ENCODE data around the gene PLIN5.

Gene PLIN5

DNA sequence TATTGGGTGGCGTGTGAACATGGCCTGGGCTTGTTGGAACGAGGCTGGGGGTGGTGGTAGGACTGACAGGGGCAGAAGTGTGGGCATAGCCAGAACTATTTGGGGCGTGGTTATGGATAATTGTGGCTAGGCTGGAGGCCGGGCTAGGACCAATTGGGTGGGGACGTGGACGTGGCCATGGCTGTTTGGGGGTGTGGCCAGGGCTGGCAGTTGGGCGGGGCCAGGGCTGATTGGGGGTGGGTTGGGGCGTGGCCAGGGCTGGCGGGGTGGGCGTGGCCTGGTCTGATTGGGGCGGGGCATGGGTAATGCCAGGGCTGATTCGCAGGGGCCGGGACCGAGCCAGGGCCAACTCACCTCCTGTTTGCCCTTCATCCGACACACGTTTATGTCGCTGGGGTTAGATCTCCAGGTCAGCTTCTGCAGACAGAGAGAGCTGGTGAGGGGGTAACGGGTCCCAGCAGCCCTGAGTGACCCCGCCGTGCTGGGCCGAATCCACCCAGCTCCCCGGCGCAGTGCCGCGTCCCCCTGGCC is 21.6 kb upstream of the PLIN5 start:
- TF ChIP-seq, protein P1, sequence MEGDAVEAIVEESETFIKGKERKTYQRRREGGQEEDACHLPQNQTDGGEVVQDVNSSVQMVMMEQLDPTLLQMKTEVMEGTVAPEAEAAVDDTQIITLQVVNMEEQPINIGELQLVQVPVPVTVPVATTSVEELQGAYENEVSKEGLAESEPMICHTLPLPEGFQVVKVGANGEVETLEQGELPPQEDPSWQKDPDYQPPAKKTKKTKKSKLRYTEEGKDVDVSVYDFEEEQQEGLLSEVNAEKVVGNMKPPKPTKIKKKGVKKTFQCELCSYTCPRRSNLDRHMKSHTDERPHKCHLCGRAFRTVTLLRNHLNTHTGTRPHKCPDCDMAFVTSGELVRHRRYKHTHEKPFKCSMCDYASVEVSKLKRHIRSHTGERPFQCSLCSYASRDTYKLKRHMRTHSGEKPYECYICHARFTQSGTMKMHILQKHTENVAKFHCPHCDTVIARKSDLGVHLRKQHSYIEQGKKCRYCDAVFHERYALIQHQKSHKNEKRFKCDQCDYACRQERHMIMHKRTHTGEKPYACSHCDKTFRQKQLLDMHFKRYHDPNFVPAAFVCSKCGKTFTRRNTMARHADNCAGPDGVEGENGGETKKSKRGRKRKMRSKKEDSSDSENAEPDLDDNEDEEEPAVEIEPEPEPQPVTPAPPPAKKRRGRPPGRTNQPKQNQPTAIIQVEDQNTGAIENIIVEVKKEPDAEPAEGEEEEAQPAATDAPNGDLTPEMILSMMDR (IDR thresholded peaks at IDR 0.05; ENCODE audit: low read depth, low read length, missing control alignments) = no peak
- no peak for DNase-seq (ENCODE audit: extremely low read depth, low read depth)
- H3K4me3 ChIP-seq (replicated peaks; ENCODE audit: low read depth, low read length) = no peak overlapping the region

DNA sequence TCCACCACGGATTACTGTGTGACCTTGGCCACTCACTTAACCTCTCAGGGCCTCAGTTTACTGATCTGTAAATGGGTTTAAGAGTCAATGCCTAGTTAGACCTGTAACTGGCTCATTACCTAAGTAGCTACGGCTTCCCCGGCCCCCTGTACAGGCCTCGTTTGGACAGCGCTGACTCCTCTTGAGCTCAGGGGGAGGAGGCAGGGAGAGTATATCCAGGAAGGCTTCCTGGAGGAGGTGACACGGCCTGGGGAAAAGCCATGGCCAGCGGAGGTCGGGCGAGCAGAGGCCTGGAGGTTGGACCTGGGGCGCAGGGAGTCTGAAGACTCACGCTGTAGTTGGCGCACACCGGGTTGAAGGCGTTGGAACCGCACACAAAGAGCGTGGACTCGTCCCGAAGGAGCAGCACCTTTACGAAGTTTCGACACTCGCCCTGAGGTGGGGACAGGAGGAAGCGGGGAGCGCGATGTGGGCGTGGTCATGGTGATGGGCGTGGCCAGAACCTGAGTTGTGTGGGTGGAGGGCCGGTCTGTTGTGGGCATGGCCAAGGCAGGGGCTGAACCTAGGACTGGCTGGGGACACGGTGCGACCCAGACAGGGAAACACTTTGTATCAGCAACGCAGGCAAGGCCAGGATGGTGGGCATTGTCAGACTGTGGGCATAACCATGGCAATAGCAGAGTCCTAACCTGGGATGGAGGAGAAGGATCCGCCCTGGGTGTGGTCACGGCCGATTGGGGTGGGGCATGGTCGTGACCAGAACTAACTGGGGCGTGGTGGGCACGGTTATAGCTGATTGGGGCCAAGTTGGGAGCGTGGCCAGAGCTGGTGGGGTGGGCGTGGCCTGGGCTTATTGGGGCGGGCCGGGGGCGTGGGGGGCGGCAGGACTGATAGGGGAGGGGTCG is 20.9 kb upstream of the PLIN5 start:
- TF ChIP-seq, protein P1 (IDR thresholded peaks at IDR 0.05; ENCODE audit: low read depth, low read length, missing control alignments) = no peak
- H3K4me3 ChIP-seq (replicated peaks; ENCODE audit: low read depth, low read length) = no peak overlapping the region
- no peak for DNase-seq (ENCODE audit: extremely low read depth, low read depth)

DNA sequence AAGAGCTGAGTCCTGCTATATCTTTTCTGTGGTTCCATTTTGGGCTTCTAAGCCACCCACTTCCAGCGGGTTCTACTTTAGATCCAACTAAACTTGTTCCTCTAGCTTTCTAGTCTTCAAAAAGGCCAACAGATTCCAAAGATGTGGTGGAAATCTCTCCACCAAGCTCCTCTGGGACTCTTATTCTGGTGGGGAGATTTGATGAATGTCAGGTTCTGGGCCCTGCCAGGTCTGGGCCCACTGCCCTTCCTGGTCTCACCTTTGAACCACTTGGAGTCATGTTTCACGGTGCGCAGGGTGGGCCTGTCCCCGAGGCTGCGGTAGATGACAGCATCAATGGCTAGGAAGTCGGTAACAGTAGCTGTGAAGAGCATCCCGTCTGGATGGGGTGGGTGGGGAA is 19.7 kb upstream of the PLIN5 start:
- TF ChIP-seq, protein P1 (IDR thresholded peaks at IDR 0.05; ENCODE audit: low read depth, low read length, missing control alignments) = no peak
- DNase-seq (ENCODE audit: extremely low read depth, low read depth) = no peak
- no peak overlapping the region for H3K4me3 ChIP-seq (replicated peaks; ENCODE audit: low read depth, low read length)

DNA sequence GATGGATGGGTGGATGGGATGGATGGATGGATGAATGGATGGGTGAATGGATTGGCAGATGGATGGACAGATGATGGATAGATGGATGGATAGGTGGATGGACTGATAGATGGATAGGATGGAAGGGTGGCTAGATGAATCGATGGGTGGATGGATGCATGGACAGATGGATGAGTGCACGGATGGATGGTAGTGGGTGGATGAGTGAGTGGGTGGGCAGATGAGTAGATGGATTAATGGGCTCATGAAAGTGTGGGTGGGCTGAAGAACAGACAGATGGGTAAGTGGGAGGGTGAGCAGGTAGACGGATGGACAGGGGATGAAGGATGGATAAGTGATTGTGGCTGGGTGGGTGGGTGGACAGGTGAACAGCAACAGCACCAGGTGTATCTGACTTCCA is 18.8 kb upstream of the PLIN5 start:
- DNase-seq (ENCODE audit: extremely low read depth, low read depth) = no peak
- TF ChIP-seq, protein P1 (IDR thresholded peaks at IDR 0.05; ENCODE audit: low read depth, low read length, missing control alignments) = no peak
- H3K4me3 ChIP-seq (replicated peaks; ENCODE audit: low read depth, low read length) = no peak overlapping the region

DNA sequence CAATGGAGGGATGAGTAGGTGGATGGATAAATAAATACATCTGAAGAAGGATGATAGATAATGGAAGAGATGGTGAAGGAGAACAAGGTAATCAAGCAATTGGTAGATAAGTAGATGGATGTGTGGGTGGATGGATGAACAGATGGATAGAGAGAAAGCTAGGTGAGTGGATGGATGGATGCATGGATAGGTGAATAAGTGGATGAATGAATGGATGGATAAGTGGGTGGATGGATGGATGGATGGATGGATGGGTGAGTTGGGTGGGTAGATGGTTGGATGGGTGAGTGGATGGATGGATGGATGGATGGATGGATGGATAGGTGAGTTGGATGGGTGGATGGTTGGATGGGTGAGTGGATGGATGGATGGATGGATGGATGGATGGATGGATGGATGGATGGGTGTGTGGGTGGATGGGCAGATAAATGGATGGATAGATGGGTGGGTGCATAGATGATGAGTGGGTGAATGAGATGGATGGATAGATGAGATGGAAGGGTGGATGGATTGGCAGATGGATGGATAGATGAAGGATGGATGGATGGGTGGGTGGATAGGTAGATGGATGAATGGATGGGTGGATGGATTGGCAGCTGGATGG is 18.2 kb upstream of the PLIN5 start:
- TF ChIP-seq, protein P1 (IDR thresholded peaks at IDR 0.05; ENCODE audit: low read depth, low read length, missing control alignments) = no peak
- H3K4me3 ChIP-seq (replicated peaks; ENCODE audit: low read depth, low read length) = no peak overlapping the region
- DNase-seq (ENCODE audit: extremely low read depth, low read depth) = no peak

DNA sequence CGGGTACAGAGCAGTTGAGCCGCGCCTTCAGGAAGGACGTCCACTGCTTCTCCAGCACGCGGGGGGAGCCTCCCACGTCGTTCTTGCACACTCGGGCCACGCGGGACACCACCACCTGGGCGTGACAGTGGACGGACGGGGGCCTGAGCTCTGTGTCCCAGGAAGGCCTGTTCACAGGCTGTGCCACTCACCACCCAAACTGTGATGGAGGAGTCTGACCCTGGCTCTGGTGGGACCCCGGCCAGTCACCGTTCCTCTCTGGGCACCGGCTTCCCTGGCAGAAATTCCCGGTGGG is 17.4 kb upstream of the PLIN5 start:
- H3K4me3 ChIP-seq (replicated peaks; ENCODE audit: low read depth, low read length) = no peak overlapping the region
- TF ChIP-seq, protein P1 (IDR thresholded peaks at IDR 0.05; ENCODE audit: low read depth, low read length, missing control alignments) = no peak
- no peak for DNase-seq (ENCODE audit: extremely low read depth, low read depth)

All from HFF-Myc (cell line).